Stimulated activated CD4-positive, alpha-beta T cell treated with anti-CD3 and anti-CD28 coated beads, Interleukin-2, amount 100 ng/mL, for 48 hours (primary cell): Measurements from ENCODE around the gene SSR4.
"Not testable (repeated sequence)": the region's sequence is repeated elsewhere in the genome, so short reads cannot be mapped to it uniquely, and the experiment has no call there.

Experiments
- DNase-seq, 2 donors: peaks; one replicate each; pipeline ENCODE4 v3.0.0-alpha.2; 2020

The SSR4 gene

DNA sequence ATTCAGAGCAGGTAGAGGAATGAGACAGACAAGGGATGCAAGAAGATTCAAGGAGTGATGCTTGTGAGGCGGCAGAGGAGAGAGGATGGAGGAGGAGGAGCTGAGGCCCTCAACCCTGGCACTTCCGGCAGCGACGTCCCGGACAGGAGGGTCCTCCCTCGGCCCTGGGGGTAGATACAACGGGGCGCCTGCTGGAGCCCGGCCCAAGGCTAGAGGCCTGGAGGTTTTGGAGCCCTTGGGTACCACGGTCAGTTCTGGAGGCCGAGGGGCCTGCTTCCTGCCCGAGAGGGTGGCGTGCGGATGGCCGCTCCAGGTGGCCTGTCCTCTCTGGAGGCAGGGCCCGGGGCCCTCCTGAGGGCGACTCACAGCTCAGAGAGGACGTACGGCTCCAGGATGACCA lies 13.5 kb downstream of the SSR4 start:
- DNase-seq = no peak

GRCh38 chrX:153812220-153812619 lies 17.8 kb downstream of the SSR4 start:
- DNase-seq = no peak

DNA sequence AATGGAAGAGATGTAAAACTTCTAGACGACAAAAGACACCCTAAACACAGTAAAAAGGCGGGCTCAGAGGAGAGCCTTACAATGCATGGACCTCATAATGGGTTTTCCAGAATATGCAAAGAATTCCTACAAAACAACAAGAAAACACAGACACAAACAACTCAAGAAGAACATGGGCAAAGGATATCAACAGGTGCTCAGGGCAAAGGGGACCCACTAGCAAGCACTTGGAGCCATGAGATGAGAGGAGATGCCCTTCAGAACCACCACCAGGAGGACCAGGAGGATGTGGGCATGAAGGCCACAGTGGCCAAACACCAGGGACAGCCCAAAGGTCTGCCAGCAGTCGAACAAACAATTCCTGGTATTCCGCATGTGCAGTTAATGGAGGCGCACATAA lies 18.7 kb downstream of the SSR4 start:
- DNase-seq = no peak

GRCh38 chrX:153814591-153815315 lies 20.3 kb downstream of the SSR4 start:
- DNase-seq = no peak

DNA sequence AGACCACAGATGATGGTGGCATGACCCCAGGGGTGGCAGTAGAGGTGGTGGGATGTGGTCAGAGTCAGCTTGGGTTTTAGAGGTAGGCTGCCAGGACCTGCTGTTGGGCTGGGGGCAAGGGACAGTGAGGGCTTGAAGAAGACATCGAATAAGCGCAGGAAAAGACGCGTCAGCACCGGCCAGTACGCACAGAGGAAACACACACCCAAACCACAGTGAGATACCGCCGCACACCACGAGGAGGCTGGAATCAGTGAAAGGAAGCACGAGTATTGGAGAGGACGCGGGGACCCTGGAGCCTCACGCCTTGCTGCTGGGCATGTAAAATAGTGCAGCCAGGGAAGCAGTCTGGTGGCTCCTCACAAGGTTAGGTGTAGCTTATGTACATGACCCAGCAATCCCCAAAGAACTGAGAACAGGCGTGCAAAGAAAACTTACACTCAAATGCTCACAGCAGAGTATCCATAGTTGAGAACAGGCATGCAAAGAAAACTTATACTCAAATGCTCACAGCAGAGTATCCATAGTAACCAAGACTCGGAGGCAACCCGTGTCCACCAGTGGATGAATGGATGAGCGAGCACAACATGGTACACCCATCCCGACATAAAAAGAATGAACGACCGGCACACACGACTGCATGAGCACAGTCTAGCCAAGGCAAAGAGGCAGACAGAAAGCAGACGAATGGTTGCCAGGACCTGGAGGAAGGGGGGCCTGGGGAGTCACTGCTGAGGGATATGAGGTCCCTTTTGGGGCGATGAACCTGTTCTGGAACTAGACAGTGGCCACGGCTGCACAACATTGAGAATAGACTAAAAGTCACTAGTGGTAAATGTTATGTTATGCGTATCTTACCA lies 22.6 kb downstream of the SSR4 start:
- DNase-seq = peak in 1 of 2 donors; percentile 22

DNA sequence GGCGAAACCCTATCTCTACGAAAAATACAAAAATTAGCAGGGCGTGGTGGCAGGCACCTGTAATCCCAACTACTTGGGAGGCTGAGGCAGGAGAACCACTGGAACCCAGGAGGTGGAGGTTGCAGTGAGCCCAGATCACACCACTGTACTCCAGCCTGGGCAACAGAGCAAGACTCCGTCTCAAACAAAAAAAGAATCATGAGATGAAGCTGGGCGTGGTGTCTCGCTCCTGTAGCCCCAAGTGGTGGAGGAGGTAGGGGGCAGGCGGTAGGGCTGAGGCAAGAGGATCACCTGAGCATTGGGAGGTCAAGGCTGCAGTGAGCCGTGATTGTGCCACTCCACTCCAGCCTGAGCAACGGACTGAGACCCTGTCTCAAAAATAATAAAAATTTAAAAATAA lies 23.6 kb downstream of the SSR4 start:
- not testable (repeated sequence) for DNase-seq

DNA sequence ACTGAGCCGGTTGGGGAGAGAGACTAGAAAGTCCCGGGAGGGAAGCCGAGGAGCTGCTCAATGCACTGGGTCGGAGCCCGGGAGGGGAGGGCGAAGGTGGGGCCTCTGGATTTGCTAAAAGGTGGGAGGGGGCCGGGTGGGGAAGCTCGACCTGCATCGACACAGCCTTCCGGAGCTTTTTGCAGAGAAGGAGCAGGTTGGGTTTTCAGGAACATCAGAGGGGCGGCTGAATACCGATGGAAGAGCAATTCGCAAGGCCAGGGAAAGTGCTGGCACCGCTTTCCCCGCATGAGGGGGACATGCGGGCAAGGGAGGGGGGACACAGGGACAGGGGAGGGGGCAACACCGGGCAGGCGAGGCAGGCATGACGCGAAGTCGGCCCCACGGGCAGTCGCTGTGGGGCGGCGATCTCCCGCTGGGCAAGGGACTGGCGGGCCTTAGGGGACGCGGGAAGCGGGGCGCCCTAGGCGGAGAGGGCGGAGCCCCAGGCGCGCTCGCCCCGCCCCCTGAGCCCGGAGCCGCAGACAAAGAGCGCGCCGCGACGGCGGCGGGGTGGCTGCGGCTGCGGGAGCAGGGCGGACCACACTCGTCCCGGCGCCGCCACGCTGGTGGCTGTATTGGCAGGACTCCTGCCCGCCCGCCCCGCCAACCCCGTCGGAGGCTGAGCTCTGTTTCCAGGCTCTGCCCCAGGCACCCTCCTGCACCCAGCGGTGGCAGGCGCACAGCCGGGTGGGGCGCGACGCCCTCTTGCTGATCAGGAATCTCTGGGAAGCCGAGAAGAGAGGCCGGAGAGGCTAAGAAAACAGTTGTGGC lies 24.3 kb downstream of the SSR4 start:
- peak; percentile 23 to 50 for DNase-seq

DNA sequence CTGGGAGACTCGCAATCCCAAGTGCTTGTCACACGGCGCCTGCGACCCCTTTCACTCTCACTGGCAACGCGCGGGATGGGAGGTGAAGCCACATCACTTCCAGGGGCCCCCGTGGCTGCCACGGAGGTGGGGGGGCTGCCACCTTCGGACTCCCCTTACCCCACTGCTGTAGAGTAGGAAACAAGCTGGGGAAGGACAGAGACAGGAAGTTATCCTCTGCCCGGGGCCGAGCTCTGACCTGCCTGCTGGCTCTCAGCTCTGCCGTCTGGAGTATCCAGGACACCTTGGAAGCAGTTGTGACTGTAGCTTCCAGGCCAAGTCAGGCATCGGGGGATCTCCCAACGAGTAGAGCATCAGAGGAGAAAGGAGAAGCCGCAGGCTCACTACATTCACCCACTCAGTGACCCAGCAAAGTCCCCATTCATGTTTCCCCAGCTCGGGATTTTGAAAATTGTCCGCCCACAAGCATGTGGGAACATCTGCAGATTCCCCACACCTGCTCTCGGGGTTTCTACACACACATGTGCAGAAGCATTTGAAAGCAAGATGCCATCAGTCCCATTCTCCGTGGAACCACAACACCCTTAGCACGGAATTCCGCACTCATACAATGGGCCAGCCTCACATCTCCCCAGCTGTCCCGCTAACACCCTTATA lies 25.0 kb downstream of the SSR4 start:
- no peak for DNase-seq

- no peak for DNase-seq
These were observed 26.1 kb downstream of the SSR4 start for GRCh38 chrX:153820601-153821000.

DNA sequence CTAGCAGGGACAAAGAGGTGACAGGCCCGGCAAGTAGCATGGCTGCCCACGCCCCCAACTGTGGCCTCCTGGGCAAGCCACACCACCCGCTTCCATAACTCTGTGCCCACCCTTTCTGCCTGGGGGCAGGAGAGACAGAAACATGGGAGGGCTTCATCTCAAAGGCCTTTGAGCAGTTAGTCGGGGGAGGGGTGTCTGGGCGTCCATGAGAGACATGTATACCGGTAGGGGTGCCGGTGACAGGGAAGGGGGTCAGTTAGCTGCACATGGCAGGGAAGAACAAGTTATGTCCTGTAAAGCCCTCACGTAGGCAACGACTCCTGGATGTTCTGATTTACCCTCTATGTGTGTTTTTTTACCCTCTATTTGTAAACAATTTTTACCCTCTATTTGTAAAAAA lies 26.6 kb downstream of the SSR4 start:
- no peak for DNase-seq

GRCh38 chrX:153824348-153824747 lies 29.9 kb downstream of the SSR4 start:
- no peak for DNase-seq

DNA sequence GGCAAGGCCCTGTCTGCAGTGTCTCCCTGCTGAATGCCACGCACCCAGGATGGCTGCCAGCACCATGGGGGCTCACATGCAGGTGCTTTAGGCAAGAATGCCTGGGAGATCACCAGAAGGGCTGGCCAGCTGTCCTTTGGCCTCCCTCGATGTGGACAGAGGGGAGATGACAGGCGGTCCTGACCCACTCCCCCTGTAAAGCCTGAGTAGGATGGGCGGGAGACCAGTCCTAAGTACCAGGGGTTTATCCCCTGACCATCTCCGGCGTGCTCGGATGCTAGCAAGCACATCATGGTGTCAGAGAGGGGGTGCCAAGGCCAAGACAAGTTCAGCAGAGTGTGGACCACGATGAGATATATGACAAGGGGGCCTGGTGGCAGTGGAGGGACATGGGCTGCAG lies 30.6 kb downstream of the SSR4 start:
- no peak for DNase-seq

GRCh38 chrX:153827016-153827415 lies 32.5 kb downstream of the SSR4 start:
- no peak for DNase-seq

- DNase-seq = no peak
These were observed 33.4 kb downstream of the SSR4 start for GRCh38 chrX:153827903-153828302.

DNA sequence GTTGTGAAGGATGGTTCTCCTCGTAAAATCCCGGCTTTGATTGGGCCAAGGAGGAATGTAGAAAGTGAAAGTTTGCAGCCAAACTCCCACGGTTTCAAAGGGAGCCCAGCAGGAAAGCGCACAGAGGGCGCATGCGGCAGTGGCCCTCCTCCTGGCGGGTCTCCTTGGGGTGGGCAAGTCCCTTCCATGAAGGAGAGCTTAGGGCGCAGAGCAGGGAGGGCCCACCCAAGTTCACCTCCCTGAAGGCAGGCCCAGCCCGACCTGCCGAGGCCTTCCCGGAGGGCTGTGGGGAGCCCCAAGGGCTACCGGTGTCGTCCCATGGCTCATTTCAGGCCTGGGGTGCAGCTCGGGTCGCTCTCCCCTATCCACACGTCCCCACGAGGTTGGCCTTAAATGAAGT lies 33.8 kb downstream of the SSR4 start:
- no peak for DNase-seq

DNA sequence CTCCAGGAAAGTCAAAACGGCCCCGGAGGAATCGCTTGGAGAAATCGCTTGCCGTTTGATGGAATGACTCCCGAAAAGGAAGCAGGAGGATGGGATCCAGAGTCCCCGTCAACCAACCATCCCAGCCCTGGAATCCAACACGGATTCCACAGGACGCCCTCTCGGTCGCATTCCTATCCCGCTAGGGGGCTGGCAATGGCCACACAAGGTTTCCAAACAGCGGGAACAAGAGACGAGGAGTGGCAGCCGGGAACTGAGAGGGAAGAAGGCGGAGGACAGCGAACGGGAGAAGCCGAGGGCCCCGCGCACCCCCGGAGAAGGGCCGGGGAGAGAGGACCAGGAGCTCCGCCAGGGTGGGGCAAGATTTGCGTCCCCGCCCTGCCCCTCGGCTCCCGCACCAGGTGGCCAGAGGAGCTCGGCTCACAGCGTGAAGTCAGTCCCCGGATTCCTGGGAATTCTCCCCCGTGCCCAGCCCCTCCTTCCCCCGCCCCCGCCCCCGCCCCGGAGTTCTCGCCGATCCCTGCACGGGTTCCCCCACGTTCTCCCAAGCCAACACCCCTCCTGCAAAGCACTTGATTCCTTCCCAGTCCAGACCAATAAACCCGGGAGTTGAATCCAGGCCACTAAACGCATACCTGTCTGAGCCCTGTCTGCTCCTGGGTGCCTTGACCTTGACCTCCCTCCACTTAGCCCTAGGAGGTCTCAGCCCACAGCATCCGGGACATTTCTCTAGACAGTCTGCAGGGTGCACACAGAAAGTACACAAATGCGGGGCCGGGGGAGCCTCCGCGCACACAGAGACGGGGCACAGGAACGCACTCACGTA lies 34.5 kb downstream of the SSR4 start:
- DNase-seq = no peak

DNA sequence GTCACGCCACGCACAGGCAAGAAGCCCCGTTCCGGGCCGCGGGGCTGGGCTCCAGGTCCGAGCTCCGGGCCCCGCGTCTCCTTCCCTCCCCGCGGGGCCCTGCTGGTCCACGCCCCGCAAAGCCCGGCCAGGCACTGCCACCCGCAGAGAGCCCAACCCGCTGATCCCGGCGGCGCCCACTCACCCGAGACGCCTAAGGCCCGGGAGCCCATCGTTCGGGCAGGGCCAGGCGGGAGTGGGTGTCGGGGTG lies 35.0 kb downstream of the SSR4 start:
- no peak for DNase-seq

DNA sequence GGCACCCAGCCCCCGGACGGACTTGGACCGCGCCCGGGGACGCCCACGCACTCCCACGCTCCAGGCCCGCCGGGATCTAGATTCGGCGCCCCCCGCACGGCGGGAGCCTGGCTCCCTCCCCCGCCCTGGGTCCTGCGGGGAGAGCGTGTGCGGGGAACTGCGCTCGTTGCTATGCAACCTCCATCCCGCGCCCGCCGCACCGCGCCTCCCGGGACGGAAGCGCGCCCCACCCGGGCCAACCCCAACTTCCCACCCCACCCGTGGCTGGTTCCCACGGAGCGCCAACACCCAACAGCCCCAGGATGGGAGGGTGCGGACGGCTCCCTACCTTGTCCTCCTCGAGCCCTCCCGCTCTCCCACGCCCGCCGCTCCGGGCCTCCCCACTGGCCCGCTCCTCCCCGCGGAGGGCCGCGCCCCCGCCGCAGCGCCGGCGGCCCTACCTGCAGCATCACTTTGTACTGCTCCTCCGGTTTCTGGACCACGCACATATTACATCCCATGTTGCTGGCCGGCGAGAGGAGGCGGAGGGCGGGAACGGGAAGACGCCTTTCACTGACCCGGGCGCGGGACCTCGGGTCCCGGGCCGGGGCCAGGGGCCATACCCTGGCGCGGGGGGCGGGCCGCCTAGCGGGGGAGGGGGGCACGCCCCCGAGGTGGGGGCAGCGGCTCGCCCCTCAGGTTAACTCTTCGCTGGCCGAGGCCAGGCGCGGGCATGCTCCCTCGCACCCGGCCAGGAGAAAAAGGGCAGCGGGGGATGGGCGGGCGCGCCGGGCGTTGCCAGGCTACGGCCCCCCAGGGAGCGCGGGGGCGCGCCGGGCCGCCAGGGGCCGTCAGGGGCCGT lies 35.6 kb downstream of the SSR4 start, which contains the start of gene PDZD4:
TSS of gene PDZD4 (minus strand) at position 746 of the 841 bp plus-strand sequence. CDS start at position 500, 246 bp downstream.
- no peak for DNase-seq

DNA sequence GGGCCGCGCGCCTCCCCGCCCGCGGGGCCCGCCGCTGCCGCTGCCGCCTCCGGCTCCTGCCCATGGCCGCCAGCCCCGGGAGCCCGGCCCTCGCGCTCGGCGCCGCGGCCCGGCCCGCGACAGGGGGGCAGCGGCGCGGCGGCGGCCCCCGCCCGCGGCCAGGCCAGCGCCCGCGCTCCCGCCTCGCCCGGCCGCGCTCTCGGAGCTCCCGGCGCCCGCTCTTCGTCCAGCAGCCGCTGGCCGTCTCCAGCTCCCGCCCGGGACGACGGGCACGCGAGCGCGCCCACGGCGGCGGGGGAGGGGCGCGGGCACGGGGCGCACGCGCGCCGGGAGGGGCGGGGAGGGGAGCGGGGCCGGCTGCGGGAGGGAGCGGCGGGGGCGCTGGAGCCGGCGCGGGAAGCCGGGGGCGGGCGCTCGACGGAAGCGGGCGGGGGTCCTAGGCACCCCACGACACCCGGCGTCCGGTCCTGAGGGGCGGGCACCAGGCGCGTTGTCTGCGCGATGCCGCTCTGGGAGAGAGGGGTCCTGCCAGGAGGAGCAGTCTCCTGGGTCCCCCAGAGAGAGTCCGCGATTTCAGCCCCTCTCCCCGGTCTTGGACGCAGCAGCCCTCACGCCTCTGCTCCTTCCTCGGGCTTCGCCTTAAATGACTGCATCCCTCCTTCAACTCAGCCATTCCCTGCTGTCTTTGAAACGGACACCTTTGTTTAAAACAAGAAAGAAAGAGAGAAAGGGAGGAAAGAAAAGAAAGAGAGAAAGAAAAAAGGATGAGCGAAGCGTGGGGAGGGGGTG lies 36.4 kb downstream of the SSR4 start:
- no peak for DNase-seq

DNA sequence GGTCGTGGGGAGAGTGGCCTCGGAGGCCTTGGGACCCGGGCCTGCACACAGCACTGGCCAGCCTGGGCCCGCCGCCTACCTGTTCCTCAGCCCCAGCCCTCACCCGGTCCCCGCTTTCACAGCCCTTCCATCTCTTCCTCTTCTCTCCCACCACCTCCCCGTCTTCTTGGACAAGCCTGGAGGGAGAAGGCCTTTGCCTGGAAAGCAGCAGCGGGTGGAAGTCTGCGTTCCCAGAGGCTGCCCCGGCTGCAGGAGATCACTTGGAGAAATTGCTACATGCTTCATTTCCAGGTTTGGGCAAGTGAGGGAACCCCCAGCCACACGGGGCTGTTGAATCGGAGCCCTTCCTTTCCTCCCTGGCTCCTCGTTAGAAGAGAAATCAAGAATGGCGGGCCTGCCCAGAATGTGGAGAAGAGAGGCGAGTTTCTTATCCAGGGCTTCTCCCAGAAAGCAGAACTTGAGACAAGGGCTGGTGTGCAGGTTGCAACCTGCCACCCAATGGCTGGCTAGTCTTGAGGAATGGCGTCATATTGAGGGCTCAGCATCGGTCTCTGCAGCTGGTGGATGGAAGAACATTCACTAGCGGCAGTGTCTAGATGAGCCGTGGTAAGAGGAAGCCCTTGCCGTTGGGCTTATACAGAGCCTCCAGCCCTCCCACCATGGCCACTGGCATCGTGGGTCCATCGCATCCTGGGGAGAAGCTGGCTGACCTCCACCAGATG lies 37.1 kb downstream of the SSR4 start:
- no peak for DNase-seq
